NCI-H2171 (cell line): ENCODE data around the gene ERCC4.
"Not testable (repeated sequence)": the region's sequence is repeated elsewhere in the genome, so short reads cannot be mapped to it uniquely, and the experiment has no call there.

Experiments used
- DNase-seq: peaks from one replicate; lab custom pipeline; 2025; lab: John Stamatoyannopoulos, UW

The ERCC4 gene

DNA sequence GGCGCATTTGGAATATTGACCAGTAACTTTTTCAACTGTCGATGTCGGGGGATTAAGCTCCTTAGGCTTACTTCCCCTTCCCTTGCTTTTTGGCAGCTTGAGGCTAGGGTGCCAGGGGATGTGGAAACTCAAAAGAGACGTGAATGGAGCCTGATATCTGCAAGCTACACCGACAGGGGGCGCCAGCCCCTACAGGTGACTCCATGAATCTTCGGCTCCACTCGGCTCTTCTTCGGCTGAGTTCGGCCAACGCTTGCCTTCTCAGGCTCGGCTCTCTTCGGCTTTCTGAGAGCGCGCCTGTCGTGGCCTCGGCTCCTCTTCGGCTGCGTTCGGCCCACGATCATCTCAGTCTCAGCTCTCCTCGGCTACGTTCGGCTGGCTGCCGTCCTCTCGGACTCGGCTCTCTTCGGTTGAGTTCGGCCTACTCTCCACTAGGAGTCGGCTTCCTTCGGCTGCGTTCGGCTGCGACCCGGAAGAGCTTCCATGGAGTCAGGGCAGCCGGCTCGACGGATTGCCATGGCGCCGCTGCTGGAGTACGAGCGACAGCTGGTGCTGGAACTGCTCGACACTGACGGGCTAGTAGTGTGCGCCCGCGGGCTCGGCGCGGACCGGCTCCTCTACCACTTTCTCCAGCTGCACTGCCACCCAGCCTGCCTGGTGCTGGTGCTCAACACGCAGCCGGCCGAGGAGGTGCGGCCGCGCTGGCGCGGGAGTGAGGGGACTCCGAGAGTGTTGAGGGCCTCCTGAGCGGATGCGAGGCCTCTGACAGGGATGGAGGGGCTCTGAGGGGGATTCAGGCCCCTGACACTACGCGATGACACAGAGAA lies at the start of gene ERCC4:
TSS of gene ERCC4 (plus strand) at position 472 of the 827 bp plus-strand sequence. CDS start at position 484, 12 bp downstream.
- peak; percentile 99 for DNase-seq

DNA sequence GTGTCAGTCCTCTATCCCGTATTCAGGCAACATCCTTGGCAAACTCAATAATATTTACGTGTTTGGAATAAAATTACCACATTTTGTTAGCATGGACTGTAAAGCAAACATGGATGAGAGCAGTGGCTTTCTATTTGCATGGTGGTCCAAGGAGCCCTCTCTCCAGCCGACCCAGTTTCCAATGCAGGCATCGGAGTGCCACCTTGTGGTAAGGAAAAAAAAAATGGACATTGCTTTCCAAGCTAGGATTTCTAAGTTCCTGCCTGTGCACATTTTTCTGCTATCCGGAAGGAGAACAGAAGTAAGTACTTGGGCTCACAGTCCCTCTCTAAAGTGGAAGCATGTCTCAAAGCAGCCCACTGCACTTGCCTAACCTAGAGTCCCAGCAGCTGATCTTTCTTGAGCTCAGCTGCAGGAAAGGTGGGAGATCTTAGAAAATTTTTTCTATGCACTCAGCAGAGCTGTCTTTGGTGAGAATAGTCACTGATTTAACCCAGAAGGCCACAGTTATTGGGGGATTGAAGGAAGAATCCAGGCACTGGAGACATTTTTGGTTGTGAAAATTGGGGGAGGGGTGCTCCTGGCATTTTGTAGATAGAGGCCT lies 46.0 kb upstream of the ERCC4 start:
- DNase-seq: peak; percentile 12

GRCh38 chr16:13875614-13876284 lies 44.2 kb upstream of the ERCC4 start:
- no peak for DNase-seq

DNA sequence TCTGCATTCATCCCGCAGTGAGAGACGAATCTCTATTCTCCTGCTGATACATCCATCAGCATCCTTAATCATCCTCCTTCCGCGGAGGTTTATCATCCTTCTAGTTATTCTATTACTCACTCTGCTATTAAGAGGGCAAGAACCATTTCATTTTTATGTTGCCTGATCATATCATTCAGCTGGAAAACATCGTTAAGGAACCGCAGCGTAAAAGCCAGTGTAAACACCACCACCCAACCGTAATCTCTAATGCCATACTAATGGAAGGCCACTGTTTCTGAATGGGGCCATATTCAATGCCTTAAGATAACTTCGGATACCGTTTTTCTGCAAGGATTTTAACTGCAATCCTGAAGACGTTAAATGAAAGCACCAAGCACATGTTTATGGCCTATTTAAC lies 36.7 kb upstream of the ERCC4 start:
- no peak for DNase-seq

GRCh38 chr16:13883881-13884280 lies 36.1 kb upstream of the ERCC4 start:
- DNase-seq: no peak

GRCh38 chr16:13885700-13886099 lies 34.3 kb upstream of the ERCC4 start:
- no peak for DNase-seq

- DNase-seq: no peak
Observed at GRCh38 chr16:13886608-13887007, 33.3 kb upstream of the ERCC4 start.

- not testable (repeated sequence) for DNase-seq
Observed at GRCh38 chr16:13889323-13889722, 30.6 kb upstream of the ERCC4 start.

- DNase-seq: no peak
Observed at GRCh38 chr16:13892301-13892700, 27.7 kb upstream of the ERCC4 start.

DNA sequence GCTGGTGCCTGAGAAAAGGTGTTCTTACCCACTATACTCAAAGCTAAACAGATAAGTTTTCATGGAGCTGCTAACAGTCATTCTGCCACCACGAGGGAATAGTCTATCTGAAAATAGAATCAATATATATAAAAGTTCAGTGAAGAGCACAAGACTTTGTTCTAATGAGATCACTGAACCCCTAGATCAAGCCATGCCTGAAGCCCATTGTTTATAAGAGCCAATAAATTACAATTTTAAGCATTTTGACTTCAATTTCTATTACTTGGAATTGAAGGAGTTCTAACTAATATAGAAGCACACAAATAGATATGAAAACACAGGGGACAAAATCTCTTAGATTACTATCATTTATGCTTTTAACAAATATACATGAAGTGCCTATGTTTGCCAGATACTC lies 24.4 kb upstream of the ERCC4 start:
- DNase-seq: no peak

- DNase-seq: no peak
Observed at GRCh38 chr16:13896543-13897182, 23.3 kb upstream of the ERCC4 start.

DNA sequence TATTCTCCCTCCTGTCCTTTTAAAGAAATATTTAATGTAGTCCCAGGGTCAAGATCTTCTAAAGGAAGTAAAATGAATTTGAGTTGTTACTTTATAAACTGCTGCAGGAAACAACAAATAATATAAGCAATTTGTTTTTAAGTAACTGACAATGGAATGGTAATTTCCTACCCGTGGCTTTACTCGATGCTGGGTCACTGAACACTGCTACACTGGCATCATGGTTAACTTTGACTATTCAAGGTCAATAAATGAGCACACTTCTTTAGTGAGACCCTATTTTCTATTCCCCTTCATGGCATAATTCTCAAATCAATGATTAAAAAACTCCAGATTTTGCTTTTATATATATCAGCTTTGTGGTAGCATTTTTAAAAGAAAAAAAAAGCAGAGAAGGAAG lies 22.1 kb upstream of the ERCC4 start:
- DNase-seq: no peak

DNA sequence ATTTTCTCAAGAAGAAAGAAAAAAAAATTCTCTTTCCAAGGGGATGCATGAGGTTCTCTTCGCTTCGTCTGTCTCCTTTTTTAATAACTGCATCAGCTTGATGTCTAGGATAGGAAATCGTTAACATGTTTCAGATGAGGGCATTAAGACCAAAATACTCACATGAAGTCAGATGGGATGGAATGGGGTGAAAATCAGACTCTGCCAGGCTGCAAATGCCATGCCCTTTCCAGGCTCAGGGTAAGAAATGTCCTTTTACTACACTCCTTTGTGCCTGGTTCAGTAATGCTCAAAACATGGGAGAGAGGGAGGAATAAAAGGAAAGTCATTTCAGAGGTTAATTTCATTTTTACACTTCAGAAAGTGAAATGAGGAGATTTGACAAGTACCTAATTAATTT lies 21.7 kb upstream of the ERCC4 start:
- no peak for DNase-seq

DNA sequence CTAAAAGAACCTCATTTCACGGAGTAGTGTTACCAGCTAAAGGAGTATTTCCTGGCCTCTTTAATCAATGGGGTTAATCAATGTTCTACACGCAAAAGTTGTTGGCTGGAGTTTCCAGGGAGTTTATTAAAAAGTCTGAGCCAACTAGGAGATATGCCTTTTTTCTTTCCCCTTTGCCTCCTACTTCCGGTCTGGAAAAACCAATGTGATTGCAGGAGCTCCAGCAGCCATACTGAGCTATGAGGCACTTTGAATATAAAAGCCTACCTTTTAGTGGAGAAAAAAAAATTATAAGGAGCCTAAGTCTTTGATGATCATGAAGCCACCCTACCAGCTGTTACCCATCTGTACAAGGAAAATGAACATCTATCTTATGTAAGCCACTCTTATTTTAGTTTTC lies 17.9 kb upstream of the ERCC4 start:
- DNase-seq: no peak

DNA sequence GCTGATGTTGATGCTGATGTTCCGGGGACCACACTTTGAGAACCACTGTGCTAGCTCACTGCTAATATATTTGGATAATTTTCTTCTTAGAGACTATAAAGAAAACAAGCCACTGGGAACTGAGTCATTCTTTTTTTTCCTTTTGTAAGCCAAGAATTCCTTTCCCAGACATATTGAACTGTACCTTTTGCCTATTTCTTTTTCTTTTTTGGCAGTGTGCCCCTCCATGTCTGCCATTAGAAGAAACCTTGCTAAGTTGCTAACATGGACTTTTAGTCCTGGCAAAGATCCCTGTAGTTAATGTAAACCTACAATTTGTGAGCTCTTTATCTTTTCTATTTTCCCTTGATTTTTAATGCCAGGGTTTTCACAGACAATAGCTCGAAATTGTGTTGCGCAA lies 17.3 kb upstream of the ERCC4 start:
- DNase-seq: no peak

DNA sequence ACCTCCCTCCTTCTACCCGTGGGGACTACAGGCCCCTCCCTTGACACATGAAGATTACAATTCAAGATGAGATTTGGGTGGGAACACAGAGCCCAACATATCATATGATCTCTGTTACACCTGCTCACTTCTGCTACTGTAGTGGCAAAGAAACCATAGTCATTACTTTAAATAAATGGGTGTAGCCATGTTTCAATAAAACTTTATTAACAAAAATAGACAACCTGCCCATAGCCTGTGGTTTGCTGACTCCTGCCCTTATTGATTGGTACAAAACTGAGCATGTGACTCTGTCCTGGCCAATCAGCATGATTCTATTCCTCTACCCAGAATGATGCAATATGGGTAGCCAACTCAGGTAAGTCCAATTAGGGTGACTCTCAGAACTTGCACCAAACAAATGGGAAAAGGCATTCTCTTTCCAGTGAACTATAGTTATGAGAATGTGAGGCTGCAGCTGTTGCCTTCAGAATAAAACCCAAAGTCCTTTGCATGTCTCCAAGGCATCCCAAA lies 15.7 kb upstream of the ERCC4 start:
- no peak for DNase-seq

GRCh38 chr16:13904822-13905221 lies 15.1 kb upstream of the ERCC4 start:
- not testable (repeated sequence) for DNase-seq

DNA sequence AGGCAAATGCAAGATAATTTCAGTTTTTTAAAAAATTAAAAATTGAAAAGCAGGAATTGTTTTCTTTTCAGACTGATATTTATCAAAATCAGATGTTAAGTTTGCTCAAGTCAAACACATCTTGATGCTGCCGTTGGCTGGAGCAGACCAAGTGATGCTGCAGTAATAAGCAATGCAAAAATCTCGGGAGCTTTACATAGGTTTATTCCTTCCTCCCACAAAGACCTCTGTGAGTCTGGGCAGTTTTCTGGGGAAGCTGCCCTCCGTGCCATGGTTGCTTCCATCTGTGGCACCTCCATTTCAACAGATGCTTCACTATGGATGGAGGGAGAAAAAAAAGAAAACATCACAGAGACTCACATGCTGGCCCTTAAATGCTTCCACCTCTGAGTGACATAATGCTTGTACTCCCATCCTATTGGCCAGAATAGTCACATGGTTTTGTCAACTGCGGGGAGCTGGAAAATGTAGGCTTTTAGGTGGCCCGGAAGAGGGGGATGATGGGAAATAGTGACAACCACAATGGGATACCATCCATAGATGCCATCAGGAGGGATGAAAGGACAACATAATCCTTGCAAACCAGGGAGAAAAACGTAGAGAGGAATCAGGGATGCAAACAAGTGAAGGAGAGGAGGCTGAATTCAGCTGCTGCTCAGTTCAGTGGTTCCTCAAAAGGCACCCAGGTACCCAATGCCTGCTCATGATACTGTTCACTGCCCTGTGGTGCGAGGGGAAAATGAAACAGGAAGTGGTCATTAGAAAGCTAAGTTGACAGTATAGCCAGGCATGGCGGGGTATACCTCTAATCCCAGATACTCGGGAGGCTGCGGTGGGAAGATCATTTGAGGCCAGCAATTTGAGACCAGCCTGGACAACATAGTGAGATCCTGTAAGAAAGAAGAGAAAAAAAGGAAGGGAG lies 13.5 kb upstream of the ERCC4 start:
- no peak for DNase-seq

DNA sequence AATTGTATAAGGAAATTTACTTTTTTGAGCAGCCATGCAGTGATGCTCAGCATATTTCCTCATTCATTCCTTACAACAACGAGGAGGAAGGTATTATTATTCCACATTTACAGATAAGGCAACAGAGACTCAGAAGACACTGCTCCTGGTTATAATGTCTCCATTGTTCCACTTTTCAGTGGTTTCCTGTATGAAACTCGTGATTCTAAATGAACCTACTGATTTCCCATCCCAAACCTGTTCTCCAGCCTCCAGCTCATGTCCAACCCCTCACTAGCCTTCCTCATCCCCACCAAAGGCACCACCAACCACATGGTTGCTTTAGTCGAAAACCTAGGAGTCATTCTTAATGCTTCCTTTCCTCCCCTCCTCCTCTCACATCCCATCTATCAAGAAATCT lies 12.5 kb upstream of the ERCC4 start:
- no peak for DNase-seq

- DNase-seq: no peak
Observed at GRCh38 chr16:13909069-13909468, 10.9 kb upstream of the ERCC4 start.

DNA sequence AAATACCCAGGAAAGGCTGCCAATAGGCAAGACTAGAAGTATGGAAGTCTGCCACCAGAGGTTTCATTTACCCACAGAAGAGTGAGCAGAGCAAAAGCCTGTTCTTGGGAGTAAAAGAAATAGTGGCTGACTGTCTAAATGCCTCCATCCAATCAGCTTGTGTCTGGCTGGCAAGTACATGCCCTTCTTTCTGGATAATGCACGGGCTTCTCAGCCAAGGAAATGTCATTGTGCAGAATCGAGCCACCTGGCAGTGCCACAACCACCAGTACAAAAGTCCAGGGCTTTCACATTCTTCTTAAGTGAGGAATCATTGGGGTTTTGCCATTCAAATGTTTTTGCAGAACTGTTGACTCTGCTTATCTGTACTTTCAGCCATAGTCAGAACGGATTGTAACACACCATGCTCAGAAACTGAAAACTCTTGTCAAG lies 10.1 kb upstream of the ERCC4 start:
- DNase-seq: no peak
